MCF 10A (cell line): ENCODE data around the gene RALGDS. TPM values are rescaled to one million over a fixed set of nuclear protein-coding genes. Genes with fewer than 3 reads are reported as not detected.
A peak's percentile ranks its signal among the peaks of the same experiment; 100 is the strongest.

Source experiments
- BruUV-seq: library from RNA; stranded (reverse); fragments of 400-500 nt; replicated peaks from 2 replicates; lab custom pipeline; 2021; lab: Mats Ljungman, UMichigan
- CTCF ChIA-PET: fragments of 300-600 bp; sonication (Branson Sonifier 250); formaldehyde crosslinking; extraction: SDS; loops from one replicate; lab custom pipeline; 2021; ENCODE audit warnings: antibody characterized with exemption, inconsistent platforms; lab: Yijun Ruan, JAX
- POLR2A ChIA-PET: fragments of 300-600, 350-650 bp; sonication (Branson Sonifier 250); formaldehyde crosslinking; extraction: SDS; loops from one replicate; lab custom pipeline; 2020; ENCODE audit warnings: antibody characterized with exemption, inconsistent platforms; lab: Yijun Ruan, JAX
- DNase-seq: peaks from one replicate; pipeline ENCODE4 v3.0.0-alpha.2; 2018; ENCODE audit not compliant: unreplicated experiment
- H3K27ac Mint-ChIP-seq: one replicate; pipeline ENCODE4 v1.8.0; 2022; ENCODE audit warnings: mild to moderate bottlenecking, low read depth, mixed read lengths; ENCODE audit not compliant: unreplicated experiment
- H3K27me3 Mint-ChIP-seq: one replicate; pipeline ENCODE4 v1.8.0; 2022; ENCODE audit warnings: mixed read lengths; ENCODE audit not compliant: insufficient read depth, unreplicated experiment
- H3K36me3 Mint-ChIP-seq: one replicate; pipeline ENCODE4 v1.8.0; 2022; ENCODE audit warnings: mild to moderate bottlenecking, moderate library complexity, mixed read lengths; ENCODE audit not compliant: insufficient read depth, unreplicated experiment
- H3K4me1 Mint-ChIP-seq: one replicate; pipeline ENCODE4 v1.8.0; 2022; ENCODE audit warnings: mixed read lengths; ENCODE audit not compliant: insufficient read depth, unreplicated experiment
- H3K4me3 Mint-ChIP-seq: one replicate; pipeline ENCODE4 v1.8.0; 2022; ENCODE audit warnings: mild to moderate bottlenecking, moderate library complexity, mixed read lengths; ENCODE audit not compliant: unreplicated experiment
- H3K9me3 Mint-ChIP-seq: one replicate; pipeline ENCODE4 v1.8.0; 2022; ENCODE audit warnings: mixed read lengths; ENCODE audit not compliant: unreplicated experiment
- CTCF ChIP-seq: fragments of 200-600 bp; IDR thresholded peaks from one replicate; pipeline ENCODE4 v1.8.0; 2022; ENCODE audit warnings: antibody characterized with exemption, mild to moderate bottlenecking; ENCODE audit not compliant: unreplicated experiment
- intact Hi-C: fragments of 100-400 bp; cut with micrococcal nuclease; formaldehyde crosslinking; loops from 2 replicates; pipeline ENCODE4 v1.14.1; 2022
- total RNA-seq: library from RNA; stranded (reverse); gene quantifications from 2 replicates; pipeline ENCODE4 v1.2.3, GENCODE V29; 2022

The RALGDS gene
- total RNA-seq, 1 experiment from 2014 or later, result 14.2 TPM

GRCh38 chr9:133060417-133060841 is 60.6 kb downstream of the RALGDS start:
- intact Hi-C loops, result no loop called here
- BruUV-seq, result no TSS peak

GRCh38 chr9:133059623-133060022 is 61.4 kb downstream of the RALGDS start:
- ChIA-PET CTCF (interaction anchor here (0.7 to 1.7 kb wide), 3 partner anchors 11 to 653 kb away, joined by 3 to 5 read pairs (median 4); no protein-coding TSS in a partner anchor), POLR2A (interaction anchor here (1.4 to 1.6 kb wide), 2 partner anchors 29 to 74 kb away, joined by 3 to 5 read pairs; partner anchors contain the start of gene GTF3C5)
- peak; percentile 24 for DNase-seq
- H3K4me3 Mint-ChIP-seq, result no peak overlapping the region
- no peak for TF ChIP-seq CTCF
- BruUV-seq, result no TSS peak
- peaks cover 6% of the 10 kb centered on the region for H3K4me1 Mint-ChIP-seq
- H3K9me3 Mint-ChIP-seq, result no peaks in the 10 kb centered on the region
- peak overlapping the region; percentile 62 for H3K27ac Mint-ChIP-seq
- H3K27me3 Mint-ChIP-seq, result no peaks in the 10 kb centered on the region
- H3K36me3 Mint-ChIP-seq, result peaks cover 6% of the 10 kb centered on the region
- intact Hi-C loops, result no loop called here

More at GRCh38 chr9:133060417-133060841, 60.6 kb downstream of the RALGDS start:
- no peak for DNase-seq
- TF ChIP-seq CTCF, result no peak
- peak overlapping the region; percentile 62 for H3K27ac Mint-ChIP-seq
- POLR2A ChIA-PET, result interaction anchor here (1.4 to 1.6 kb wide), 2 partner anchors 30 to 73 kb away, joined by 3 to 5 read pairs; partner anchors contain the start of gene GTF3C5
- CTCF ChIA-PET, result interaction anchor here (0.5 to 1.7 kb wide), 2 partner anchors 12 to 653 kb away, joined by 3 to 5 read pairs; no protein-coding TSS in a partner anchor
- peaks cover 6% of the 10 kb centered on the region for H3K36me3 Mint-ChIP-seq
- no peaks in the 10 kb centered on the region for H3K27me3 Mint-ChIP-seq
- no peaks in the 10 kb centered on the region for H3K9me3 Mint-ChIP-seq
- H3K4me3 Mint-ChIP-seq, result no peak overlapping the region
- H3K4me1 Mint-ChIP-seq, result peaks cover 6% of the 10 kb centered on the region

- CTCF ChIA-PET, result interaction anchor here (0.8 to 1.4 kb wide), 2 partner anchors 8 to 87 kb away, joined by 3 to 5 read pairs; no protein-coding TSS in a partner anchor
- DNase-seq, result no peak
- no TSS peak for BruUV-seq
- Mint-ChIP-seq H3K4me3 (no peak overlapping the region), H3K9me3 (no peaks in the 10 kb centered on the region), H3K27ac (peak overlapping the region; percentile 62), H3K4me1 (peaks cover 6% of the 10 kb centered on the region), H3K27me3 (no peaks in the 10 kb centered on the region), H3K36me3 (peaks cover 11% of the 10 kb centered on the region)
- POLR2A ChIA-PET, result interaction anchor here (1.6 kb wide), 1 partner anchor 9 kb away, joined by 6 read pairs; no protein-coding TSS in a partner anchor
- TF ChIP-seq CTCF, result no peak
- intact Hi-C loops, result no loop called here
Measured at GRCh38 chr9:133058550-133059320, 62.3 kb downstream of the RALGDS start.

- intact Hi-C loops, result no loop called here
- Mint-ChIP-seq H3K36me3 (peaks cover 13% of the 10 kb centered on the region), H3K4me1 (peaks cover 6% of the 10 kb centered on the region), H3K4me3 (no peak overlapping the region), H3K27me3 (no peaks in the 10 kb centered on the region), H3K27ac (peak overlapping the region; percentile 62), H3K9me3 (no peaks in the 10 kb centered on the region)
- POLR2A ChIA-PET, result interaction anchor here (1.6 kb wide), 1 partner anchor 10 kb away, joined by 6 read pairs; no protein-coding TSS in a partner anchor
- CTCF ChIA-PET, result interaction anchor here (0.6 to 1.4 kb wide), 3 partner anchors 9 to 91 kb away, joined by 3 to 5 read pairs (median 4); no protein-coding TSS in a partner anchor
- TSS peak; percentile 83 for BruUV-seq
- no peak for DNase-seq
- TF ChIP-seq CTCF, result no peak
Measured at GRCh38 chr9:133058071-133058470, 63.0 kb downstream of the RALGDS start.
